ENCODE data around the gene NUP214.
A peak's percentile ranks its signal among the peaks of the same experiment; 100 is the strongest.

Gene NUP214

GRCh38 chr9:131272212-131272611 is 146.8 kb downstream of the NUP214 start:
- Histone ChIP-seq H3K9ac (no peak overlapping the region), H3K9me3 (ENCODE audit: control insufficient read depth, low read length) (no peaks in the 10 kb centered on the region), H3K27ac (peak overlapping the region; percentile 39), H3K4me1 (no peaks in the 10 kb centered on the region), H3K36me3 (ENCODE audit: control insufficient read depth, insufficient read depth, low read length) (no peaks in the 10 kb centered on the region), H3K4me3 (ENCODE audit: low read depth, low read length) (no peak overlapping the region), H2AFZ (no peak overlapping the region), H3K79me2 (no peaks in the 10 kb centered on the region), H3K4me2 (ENCODE audit: low read length) (no peak overlapping the region), H3K27me3 (ENCODE audit: control insufficient read depth, insufficient read depth, low read length) (no peaks in the 10 kb centered on the region)
- TF ChIP-seq, protein P1, sequence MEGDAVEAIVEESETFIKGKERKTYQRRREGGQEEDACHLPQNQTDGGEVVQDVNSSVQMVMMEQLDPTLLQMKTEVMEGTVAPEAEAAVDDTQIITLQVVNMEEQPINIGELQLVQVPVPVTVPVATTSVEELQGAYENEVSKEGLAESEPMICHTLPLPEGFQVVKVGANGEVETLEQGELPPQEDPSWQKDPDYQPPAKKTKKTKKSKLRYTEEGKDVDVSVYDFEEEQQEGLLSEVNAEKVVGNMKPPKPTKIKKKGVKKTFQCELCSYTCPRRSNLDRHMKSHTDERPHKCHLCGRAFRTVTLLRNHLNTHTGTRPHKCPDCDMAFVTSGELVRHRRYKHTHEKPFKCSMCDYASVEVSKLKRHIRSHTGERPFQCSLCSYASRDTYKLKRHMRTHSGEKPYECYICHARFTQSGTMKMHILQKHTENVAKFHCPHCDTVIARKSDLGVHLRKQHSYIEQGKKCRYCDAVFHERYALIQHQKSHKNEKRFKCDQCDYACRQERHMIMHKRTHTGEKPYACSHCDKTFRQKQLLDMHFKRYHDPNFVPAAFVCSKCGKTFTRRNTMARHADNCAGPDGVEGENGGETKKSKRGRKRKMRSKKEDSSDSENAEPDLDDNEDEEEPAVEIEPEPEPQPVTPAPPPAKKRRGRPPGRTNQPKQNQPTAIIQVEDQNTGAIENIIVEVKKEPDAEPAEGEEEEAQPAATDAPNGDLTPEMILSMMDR (IDR thresholded peaks at IDR 0.05), result no peak

DNA sequence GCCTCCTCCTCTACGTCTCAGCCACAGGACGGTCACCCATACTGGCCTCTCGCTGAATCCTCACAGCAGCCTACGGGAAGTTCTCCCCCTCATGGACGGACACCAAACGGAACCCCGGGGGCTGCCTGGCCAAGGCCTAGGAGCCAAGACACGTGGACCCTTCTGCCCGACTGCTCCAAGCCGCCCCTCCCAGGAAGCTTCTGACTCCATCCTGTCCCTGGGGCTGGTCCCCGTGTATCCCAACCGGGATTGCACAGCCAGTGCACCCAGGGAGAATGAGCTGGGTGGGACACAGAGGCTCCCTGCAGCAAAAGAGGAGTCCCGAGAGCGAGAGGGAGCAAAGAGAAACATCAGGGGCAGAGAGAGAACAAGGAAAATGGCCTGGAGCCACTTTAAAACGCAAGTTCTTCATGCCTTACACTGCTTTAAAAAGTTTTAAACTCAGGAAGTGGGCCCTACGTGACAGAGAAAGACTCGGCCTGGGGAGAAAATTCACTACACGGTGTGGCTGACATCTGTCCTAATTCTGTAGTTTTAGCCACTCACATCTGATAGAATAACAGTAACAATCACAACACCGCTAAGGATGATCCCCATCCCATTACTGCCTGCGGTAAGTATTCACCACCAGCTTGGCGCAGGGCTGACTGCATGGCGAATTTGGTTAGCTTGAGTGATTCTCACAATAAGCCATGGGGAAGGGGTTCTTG is 147.9 kb downstream of the NUP214 start:
- no peaks in the 10 kb centered on the region for H3K79me2 ChIP-seq
- no peak overlapping the region for H3K4me3 ChIP-seq (ENCODE audit: low read depth, low read length)
- no peaks in the 10 kb centered on the region for H3K36me3 ChIP-seq (ENCODE audit: control insufficient read depth, insufficient read depth, low read length)
- H3K4me2 ChIP-seq (ENCODE audit: low read length), result no peak overlapping the region
- no peaks in the 10 kb centered on the region for H3K9me3 ChIP-seq (ENCODE audit: control insufficient read depth, low read length)
- H2AFZ ChIP-seq, result no peak overlapping the region
- no peak overlapping the region for H3K9ac ChIP-seq
- TF ChIP-seq, protein P1 (IDR thresholded peaks at IDR 0.05), result no peak
- no peaks in the 10 kb centered on the region for H3K4me1 ChIP-seq
- H3K27me3 ChIP-seq (ENCODE audit: control insufficient read depth, insufficient read depth, low read length), result no peaks in the 10 kb centered on the region
- peak overlapping the region; percentile 56 for H3K27ac ChIP-seq

DNA sequence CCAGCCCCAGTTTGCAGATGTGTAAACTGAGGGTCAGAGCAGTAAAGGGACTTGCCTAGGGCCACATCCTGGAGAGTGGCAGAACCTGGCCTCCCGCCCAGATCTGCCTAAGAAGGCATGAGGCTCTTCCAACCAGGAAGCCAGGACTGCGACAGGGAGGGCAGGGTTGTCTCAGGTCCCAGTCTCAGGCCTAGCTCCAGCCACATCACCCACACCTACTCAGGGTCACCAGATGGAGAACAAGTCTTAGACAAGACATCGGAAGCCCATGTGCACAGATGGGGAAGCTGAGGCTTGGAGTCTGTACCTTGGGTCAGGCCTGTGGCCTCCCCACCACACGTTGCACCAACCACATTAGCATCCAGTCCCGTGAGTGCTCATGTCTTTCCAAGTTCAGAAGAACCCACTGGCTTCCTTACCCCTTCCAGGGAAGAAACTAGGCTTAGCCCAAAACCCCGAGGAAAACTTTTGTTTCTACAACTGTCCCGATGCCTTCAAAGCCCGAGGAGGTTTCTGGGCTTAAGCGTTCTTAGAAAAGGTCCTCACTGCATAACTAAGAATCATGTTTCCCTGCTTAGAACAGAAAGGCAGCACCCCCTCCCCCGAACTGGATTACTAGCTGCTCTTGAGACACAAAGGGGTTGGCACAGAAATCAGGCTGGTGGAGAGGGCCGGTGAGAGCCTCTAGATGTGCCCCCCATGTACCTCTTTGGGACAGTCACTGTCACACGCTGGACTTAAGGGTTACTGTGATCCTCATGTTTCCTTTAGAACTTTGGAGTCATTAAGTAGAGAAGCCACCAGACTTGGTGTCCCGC is 148.7 kb downstream of the NUP214 start:
- H3K9me3 ChIP-seq (ENCODE audit: control insufficient read depth, low read length), result no peaks in the 10 kb centered on the region
- H3K4me1 ChIP-seq, result no peaks in the 10 kb centered on the region
- no peak overlapping the region for H3K9ac ChIP-seq
- peak overlapping the region; percentile 56 for H3K27ac ChIP-seq
- no peaks in the 10 kb centered on the region for H3K36me3 ChIP-seq (ENCODE audit: control insufficient read depth, insufficient read depth, low read length)
- H3K4me2 ChIP-seq (ENCODE audit: low read length), result peak overlapping the region; percentile 9
- no peak overlapping the region for H2AFZ ChIP-seq
- H3K4me3 ChIP-seq (ENCODE audit: low read depth, low read length), result no peak overlapping the region
- no peaks in the 10 kb centered on the region for H3K27me3 ChIP-seq (ENCODE audit: control insufficient read depth, insufficient read depth, low read length)
- no peaks in the 10 kb centered on the region for H3K79me2 ChIP-seq
- TF ChIP-seq, protein P1 (IDR thresholded peaks at IDR 0.05), result no peak

DNA sequence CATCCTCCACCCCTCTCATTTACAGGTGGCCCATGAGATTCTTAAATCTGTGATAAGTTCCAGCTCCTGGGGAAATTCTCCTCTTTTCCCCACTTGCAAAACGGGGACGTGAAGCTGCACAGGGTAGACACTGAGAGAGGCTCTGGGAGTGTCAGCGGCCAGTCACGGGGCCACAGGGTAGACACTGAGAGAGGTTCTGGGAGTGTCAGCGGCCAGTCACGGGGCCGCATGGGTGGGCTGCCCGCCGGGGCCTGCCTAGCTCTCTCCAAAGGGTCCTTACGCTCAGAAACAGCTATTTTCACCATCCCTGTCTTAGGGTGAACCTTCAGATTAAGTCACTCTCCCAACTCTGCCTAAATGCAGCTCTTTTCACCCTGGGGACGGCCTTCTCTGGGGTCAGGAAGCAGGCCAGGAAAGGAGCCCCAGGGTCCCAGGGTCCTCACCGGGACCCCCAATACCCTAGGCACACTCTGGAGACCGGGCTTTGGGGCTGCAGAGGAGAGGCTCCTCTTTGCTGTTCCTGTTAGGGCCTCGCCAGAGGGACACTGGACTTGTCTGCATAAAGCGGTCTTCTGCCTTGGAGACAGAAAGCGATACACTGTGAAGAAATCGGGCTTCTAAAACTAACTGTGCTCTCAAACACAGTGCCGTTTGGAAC is 149.4 kb downstream of the NUP214 start:
- peak overlapping the region; percentile 17 for H3K4me2 ChIP-seq (ENCODE audit: low read length)
- H3K9me3 ChIP-seq (ENCODE audit: control insufficient read depth, low read length), result no peaks in the 10 kb centered on the region
- no peak overlapping the region for H3K9ac ChIP-seq
- H3K27me3 ChIP-seq (ENCODE audit: control insufficient read depth, insufficient read depth, low read length), result no peaks in the 10 kb centered on the region
- H3K4me1 ChIP-seq, result no peaks in the 10 kb centered on the region
- H2AFZ ChIP-seq, result no peak overlapping the region
- TF ChIP-seq, protein P1 (IDR thresholded peaks at IDR 0.05), result no peak
- no peak overlapping the region for H3K4me3 ChIP-seq (ENCODE audit: low read depth, low read length)
- no peaks in the 10 kb centered on the region for H3K79me2 ChIP-seq
- H3K27ac ChIP-seq, result peak overlapping the region; percentile 29
- H3K36me3 ChIP-seq (ENCODE audit: control insufficient read depth, insufficient read depth, low read length), result no peaks in the 10 kb centered on the region

All from parathyroid adenoma (tissue), 2 donors.